CD4-positive, alpha-beta T cell treated with Interleukin-6 for 4 hours (primary cell): ENCODE data around the gene MAGI2.

Source experiments
- DNase-seq: peaks from one replicate; pipeline ENCODE4 v3.0.0-alpha.2; 2020; ENCODE audit warnings: mixed read lengths

Gene MAGI2

GRCh38 chr7:78101076-78101475 is 1352.4 kb downstream of the MAGI2 start:
- no peak for DNase-seq

GRCh38 chr7:78099715-78100394 is 1353.6 kb downstream of the MAGI2 start:
- no peak for DNase-seq

- no peak for DNase-seq
Observed at GRCh38 chr7:78095549-78095948, 1357.9 kb downstream of the MAGI2 start.

- no peak for DNase-seq
Observed at GRCh38 chr7:78092331-78092730, 1361.1 kb downstream of the MAGI2 start.

- DNase-seq = no peak
Observed at GRCh38 chr7:78090616-78091015, 1362.9 kb downstream of the MAGI2 start.

GRCh38 chr7:78083476-78084120 is 1369.9 kb downstream of the MAGI2 start:
- DNase-seq = no peak

- no peak for DNase-seq
Observed at GRCh38 chr7:78082556-78082955, 1370.9 kb downstream of the MAGI2 start.

GRCh38 chr7:78081888-78082287 is 1371.6 kb downstream of the MAGI2 start:
- DNase-seq = no peak

GRCh38 chr7:78081344-78081743 is 1372.1 kb downstream of the MAGI2 start:
- DNase-seq = no peak

- DNase-seq = no peak
Observed at GRCh38 chr7:78080811-78081210, 1372.7 kb downstream of the MAGI2 start.

GRCh38 chr7:78080241-78080640 is 1373.2 kb downstream of the MAGI2 start:
- no peak for DNase-seq

GRCh38 chr7:78074713-78075112 is 1378.8 kb downstream of the MAGI2 start:
- DNase-seq = no peak

GRCh38 chr7:78073609-78074382 is 1379.7 kb downstream of the MAGI2 start:
- DNase-seq = no peak

- DNase-seq = no peak
Observed at GRCh38 chr7:78072201-78072590, 1381.3 kb downstream of the MAGI2 start.

- no peak for DNase-seq
Observed at GRCh38 chr7:78071491-78072200, 1381.8 kb downstream of the MAGI2 start.

GRCh38 chr7:78066599-78066998 is 1386.9 kb downstream of the MAGI2 start:
- DNase-seq = no peak

GRCh38 chr7:78063758-78064157 is 1389.7 kb downstream of the MAGI2 start:
- no peak for DNase-seq

GRCh38 chr7:78062214-78062613 is 1391.3 kb downstream of the MAGI2 start:
- no peak for DNase-seq

GRCh38 chr7:78057571-78057970 is 1395.9 kb downstream of the MAGI2 start:
- no peak for DNase-seq

- DNase-seq = no peak
Observed at GRCh38 chr7:78055599-78055998, 1397.9 kb downstream of the MAGI2 start.

- DNase-seq = no peak
Observed at GRCh38 chr7:78055001-78055573, 1398.4 kb downstream of the MAGI2 start.

GRCh38 chr7:78052112-78052511 is 1401.4 kb downstream of the MAGI2 start:
- no peak for DNase-seq

GRCh38 chr7:78047800-78048199 is 1405.7 kb downstream of the MAGI2 start:
- no peak for DNase-seq
